GM18517 (cell line): ENCODE measurements around the gene FANCC.

ENCODE experiments used
- ATAC-seq: cut with Tn5 transposase; IDR thresholded peaks from one replicate; pipeline ENCODE4 v1.9.1; 2021; ENCODE audit warnings: mild to moderate bottlenecking, moderate library complexity; ENCODE audit not compliant: unreplicated experiment

FANCC gene

DNA sequence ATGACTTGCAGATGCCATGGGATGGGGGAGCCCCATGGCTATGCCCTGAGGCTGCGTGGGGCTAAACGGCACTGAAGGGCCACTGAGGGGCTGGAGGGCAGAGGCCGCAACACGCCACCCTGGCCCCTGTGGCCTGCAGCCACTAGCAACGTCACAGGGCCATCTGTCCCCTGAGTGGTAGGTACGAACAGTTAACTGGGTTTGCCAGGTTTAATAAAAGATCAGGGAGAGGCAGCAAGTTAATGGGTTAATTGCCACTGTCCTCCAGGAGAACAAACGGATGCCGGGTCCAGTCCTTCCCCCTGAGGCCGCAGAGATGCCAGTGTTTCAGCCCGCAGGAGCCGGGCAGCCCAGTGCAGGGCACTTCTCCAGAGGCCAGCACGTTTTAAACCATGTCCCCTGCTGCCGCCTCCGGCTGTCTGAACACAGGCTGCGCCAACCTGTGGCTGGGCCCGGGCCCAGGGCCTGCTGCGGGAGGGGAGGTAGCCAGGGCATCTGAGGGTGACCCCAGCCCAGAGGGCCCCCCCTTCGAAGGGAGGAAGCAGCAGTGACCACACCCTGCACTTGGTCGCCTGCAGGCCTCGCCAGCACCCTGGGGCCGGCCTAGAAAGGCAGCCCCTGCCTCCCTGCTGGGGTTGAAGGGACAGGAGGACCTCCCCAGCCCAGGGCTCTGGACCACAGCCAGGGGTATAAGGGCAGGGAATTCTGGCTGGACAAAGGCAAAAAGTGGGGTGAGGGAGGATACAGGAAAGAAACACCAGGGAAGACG lies 227.3 kb downstream of the FANCC start:
- ATAC-seq, result no peak

GRCh38 chr9:95089257-95090022 lies 228.1 kb downstream of the FANCC start:
- ATAC-seq, result no peak

DNA sequence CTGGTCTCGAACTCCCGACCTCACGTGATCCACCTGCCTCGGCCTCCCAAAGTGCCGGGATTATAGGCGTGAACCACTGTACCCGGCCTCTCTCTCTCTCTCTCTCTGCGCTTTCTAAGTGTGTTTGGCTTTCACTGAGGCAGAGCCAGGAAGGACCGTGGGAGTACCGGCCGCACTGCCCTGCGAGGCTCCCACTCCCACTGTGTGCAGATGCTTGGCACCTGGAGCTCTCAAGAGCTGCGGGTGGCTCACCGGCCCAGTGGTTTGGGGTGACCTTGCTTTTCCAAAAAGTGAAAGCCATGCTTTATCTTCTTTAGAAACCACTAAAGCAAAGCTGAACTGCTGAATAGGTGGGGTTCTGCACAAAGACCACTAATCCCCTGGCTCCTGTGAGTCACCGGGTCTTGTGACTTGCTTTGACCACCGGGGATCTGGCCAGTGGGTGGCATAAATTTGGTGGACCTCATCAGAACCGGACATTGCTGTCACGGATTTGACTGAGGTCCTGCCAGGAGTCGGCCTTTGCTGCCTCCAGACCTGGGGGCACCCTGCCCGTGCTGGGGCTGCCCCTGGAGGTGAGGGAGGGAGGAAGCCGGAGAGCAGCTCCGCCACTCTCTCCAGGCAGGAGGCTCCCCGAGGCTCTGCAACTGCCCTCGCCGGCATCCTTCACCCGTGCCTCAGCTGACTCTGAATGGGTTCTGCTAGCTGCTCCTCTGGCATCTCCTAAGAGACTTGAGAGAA lies 228.9 kb downstream of the FANCC start:
- ATAC-seq, result no peak

GRCh38 chr9:95087659-95088242 lies 229.8 kb downstream of the FANCC start:
- no peak for ATAC-seq

- ATAC-seq, result no peak
Observed at GRCh38 chr9:95086564-95086955, 230.9 kb downstream of the FANCC start.

DNA sequence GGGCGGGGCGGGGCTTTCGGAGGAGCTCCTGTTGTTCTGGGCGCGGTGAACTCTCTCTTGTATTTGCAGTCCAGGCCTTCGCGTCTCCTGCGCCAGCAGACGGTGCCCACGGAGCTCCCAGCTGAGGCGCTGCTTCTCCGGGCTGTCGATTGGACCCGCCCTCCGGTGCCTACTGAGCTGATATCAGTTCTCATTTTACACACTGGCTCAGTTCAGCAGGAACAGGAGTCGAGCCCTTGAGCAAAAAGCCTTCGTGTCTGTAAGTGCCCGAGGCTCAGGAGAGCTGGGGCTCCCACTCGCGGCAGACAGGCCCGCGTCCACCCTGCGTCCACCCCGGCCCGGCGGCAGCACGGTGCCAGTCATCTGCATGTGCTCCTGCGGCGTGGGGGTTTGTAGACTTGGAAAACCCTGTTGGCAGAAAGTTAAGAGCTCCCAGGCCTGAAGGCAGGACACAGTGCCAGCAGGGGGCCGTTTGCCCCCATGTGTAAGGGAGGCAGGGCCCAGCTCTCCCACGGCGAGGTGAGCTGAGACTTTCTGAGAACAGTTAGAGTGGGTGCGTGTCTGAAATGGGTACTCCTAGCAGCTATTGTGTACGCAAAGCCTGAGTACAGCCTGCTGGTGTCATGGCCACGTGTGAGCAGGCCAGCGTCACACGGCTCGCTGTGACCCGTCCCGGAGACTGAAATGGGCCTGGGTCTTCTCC lies 231.5 kb downstream of the FANCC start:
- ATAC-seq, result no peak

- no peak for ATAC-seq
Observed at GRCh38 chr9:95085036-95085770, 232.3 kb downstream of the FANCC start.

- no peak for ATAC-seq
Observed at GRCh38 chr9:95084254-95084934, 233.1 kb downstream of the FANCC start.

DNA sequence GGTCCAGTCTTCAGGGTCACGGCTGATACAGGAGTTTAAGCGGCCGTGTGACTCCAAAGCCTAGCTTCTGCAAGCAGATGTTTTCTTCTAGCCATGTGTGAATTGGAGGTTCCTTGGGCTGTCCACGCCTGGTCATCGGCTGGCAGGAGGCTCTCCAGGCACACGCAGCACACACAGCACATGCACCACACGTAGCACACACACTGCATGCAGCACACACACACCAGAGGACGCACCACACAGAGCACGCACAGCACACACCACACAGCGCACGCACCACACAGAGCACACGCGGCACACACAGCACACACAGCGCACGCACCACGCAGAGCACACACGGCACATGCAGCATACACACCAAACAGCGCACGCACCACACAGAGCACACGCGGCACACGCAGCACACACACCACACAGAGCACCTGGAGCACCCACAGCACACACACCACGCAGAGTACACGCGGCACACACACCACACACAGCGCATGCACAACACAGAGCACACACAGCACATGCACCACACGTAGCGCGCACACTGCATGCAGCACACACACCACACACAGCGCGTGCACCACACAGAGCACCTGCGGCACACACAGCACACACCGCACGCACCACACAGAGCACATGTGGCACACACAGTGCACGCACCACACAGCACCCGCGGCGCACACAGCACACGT lies 234.3 kb downstream of the FANCC start:
- no peak for ATAC-seq

GRCh38 chr9:95082401-95083084 lies 235.0 kb downstream of the FANCC start:
- no peak for ATAC-seq

- no peak for ATAC-seq
Observed at GRCh38 chr9:95081998-95082397, 235.5 kb downstream of the FANCC start.

GRCh38 chr9:95080961-95081647 lies 236.4 kb downstream of the FANCC start:
- ATAC-seq, result no peak

GRCh38 chr9:95079461-95079860 lies 238.0 kb downstream of the FANCC start:
- ATAC-seq, result no peak

DNA sequence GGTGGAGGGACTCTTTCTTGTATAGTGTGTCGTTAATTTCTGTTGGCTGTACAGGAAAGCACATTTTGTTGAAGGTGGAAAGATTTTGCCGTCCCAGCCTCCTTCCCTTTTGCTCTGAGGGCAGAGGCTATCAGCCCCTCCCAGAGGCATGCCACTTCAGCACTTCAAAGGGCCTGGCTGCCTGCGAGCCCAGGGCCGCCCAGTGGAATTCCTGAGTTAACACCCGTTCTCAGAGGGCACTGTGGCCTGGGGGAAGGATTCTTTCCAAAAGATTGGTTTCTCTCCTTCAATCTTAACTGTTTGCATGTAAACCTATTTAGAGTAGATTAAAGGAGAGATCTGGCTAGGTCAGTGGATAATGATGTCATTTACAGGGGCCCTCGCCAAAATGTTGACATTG lies 238.6 kb downstream of the FANCC start:
- no peak for ATAC-seq

DNA sequence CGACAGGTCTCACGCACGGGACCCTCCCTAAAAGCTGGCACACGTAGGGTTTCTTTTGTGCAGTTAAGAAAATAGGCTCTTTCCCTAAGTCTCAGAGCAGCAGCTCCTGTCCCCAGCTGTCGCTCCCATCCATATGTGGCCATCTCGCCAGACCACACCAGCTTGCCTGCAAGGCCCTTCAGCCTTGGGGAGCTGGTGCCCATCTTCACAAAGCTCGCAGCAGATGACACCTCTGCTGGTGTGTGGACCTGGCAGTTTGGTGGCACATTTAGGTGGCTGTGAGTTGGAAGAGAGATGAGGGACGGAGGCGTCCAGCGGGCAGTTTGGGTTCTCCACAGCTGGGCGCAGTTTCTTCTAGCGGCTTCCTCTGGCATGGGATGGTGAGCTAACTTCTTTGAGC lies 239.0 kb downstream of the FANCC start:
- no peak for ATAC-seq

GRCh38 chr9:95077766-95078370 lies 239.6 kb downstream of the FANCC start:
- no peak for ATAC-seq

- ATAC-seq, result no peak
Observed at GRCh38 chr9:95077053-95077765, 240.3 kb downstream of the FANCC start.
